ENCODE data around the gene ACP7. TPM values are rescaled to one million over a fixed set of nuclear protein-coding genes. Genes with fewer than 3 reads are reported as not detected.

ACP7 gene
- total and polyA plus RNA-seq, 2 of the 4 experiments (the other 2 are of a cell fraction), result not detected

- Histone ChIP-seq H3K18ac (ENCODE audit: low read depth, low read length) (no peak overlapping the region), H4K5ac (ENCODE audit: low read depth, low read length) (no peak overlapping the region), H2BK120ac (ENCODE audit: low read depth, low read length) (no peak overlapping the region), H2AK5ac (ENCODE audit: low read depth, low read length) (no peak overlapping the region), H3K36me3 (ENCODE audit: control insufficient read depth, insufficient read depth, low read length) (peaks cover 3% of the 10 kb centered on the region; the same call in 1 of the 2 replicates), H2AK9ac (replicated peaks; ENCODE audit: low read depth, low read length, poor library complexity) (no peak overlapping the region), H4K91ac (ENCODE audit: insufficient read depth, low read depth, low read length) (no peak overlapping the region), H3K9ac (ENCODE audit: low read depth, low read length) (no peak overlapping the region), H3K4me2 (ENCODE audit: low read depth, low read length) (no peak overlapping the region), H3K27ac (ENCODE audit: insufficient read depth, low read length) (no peak overlapping the region), H3K56ac (ENCODE audit: extremely low read depth, insufficient read depth, low read length) (no peak overlapping the region), H3K23ac (ENCODE audit: low read depth, low read length) (no peak overlapping the region; the same call in 1 of the 2 replicates), H3K4me1 (ENCODE audit: control insufficient read depth, insufficient read depth, low read length) (peaks cover 2% of the 10 kb centered on the region; the same call in 1 of the 2 replicates), H3K4me3 (ENCODE audit: insufficient read depth, low read depth, low read length) (no peak overlapping the region), H3K9me1 (ENCODE audit: insufficient read depth, low read length) (peaks cover 6% of the 10 kb centered on the region; the same call in 1 of the 2 replicates), H2BK20ac (ENCODE audit: low read depth, low read length) (no peak overlapping the region), H4K20me1 (ENCODE audit: insufficient read depth, low read length) (peaks cover 39% of the 10 kb centered on the region), H2AFZ (replicated peaks; ENCODE audit: low read length, poor library complexity) (no peak overlapping the region), H3K4ac (ENCODE audit: low read depth, low read length) (no peak overlapping the region), H3K27me3 (ENCODE audit: control insufficient read depth, insufficient read depth, low read length) (no peaks in the 10 kb centered on the region), H2BK5ac (ENCODE audit: low read depth, low read length, poor library complexity, severe bottlenecking) (no peak overlapping the region), H4K8ac (ENCODE audit: low read depth in 2 of 2, low read length in 2 of 2) (no peak overlapping the region), H3K14ac (replicated peaks; ENCODE audit: low read depth, low read length) (no peak overlapping the region), H2BK15ac (ENCODE audit: low read depth, low read length) (no peak overlapping the region), H3K79me1 (ENCODE audit: low read depth in 1 of 2, low read length in 2 of 2) (peaks cover 47 to 66% of the 10 kb centered on the region in 2 experiments), H3K9me3 (ENCODE audit: control insufficient read depth, insufficient read depth, low read length) (peaks cover 2% of the 10 kb centered on the region)
- BruUV-seq (replicated peaks), result no TSS peak
- DNase-seq, result no peak
- no peak; the same call in 1 of the 2 replicates for ATAC-seq (ENCODE audit: low read depth)
- WGBS, 2 experiments (ENCODE audit: extremely low coverage in 2 of 2, insufficient read length in 1 of 2), result 89% methylated on average over 5 of the region's 8 CpGs; no CpG with 5 or more reads in 1 of the 2 experiments
- TF ChIP-seq CEBPB (IDR thresholded peaks at IDR 0.05; ENCODE audit: low read depth, low read length) (no peak), CTCF (conservative IDR thresholded peaks at IDR 0.05; ENCODE audit: low read depth, low read length) (no peak), RAD21 (IDR thresholded peaks at IDR 0.05; ENCODE audit: low read length) (no peak), MAFK (IDR thresholded peaks at IDR 0.05; ENCODE audit: low read depth, low read length) (no peak), NFE2L2 (IDR thresholded peaks at IDR 0.05; ENCODE audit: low read depth, low read length) (no peak), RCOR1 (IDR thresholded peaks at IDR 0.05; ENCODE audit: insufficient replicate concordance, low read length) (no peak), BHLHE40 (IDR thresholded peaks at IDR 0.05; ENCODE audit: low read depth, low read length) (no peak), MXI1 (IDR thresholded peaks at IDR 0.05; ENCODE audit: borderline replicate concordance, low read depth, low read length) (no peak), ELK1 (IDR thresholded peaks at IDR 0.05; ENCODE audit: borderline replicate concordance, low read depth, low read length) (no peak), CHD1 (IDR thresholded peaks at IDR 0.05; ENCODE audit: low read depth, low read length) (no peak), FOS (IDR thresholded peaks at IDR 0.05; ENCODE audit: low read depth, low read length) (no peak), POLR2A (IDR thresholded peaks at IDR 0.05; ENCODE audit: low read depth, low read length) (no peak), SMC3 (IDR thresholded peaks at IDR 0.05; ENCODE audit: low read depth, low read length) (no peak), MAZ (IDR thresholded peaks at IDR 0.05; ENCODE audit: borderline replicate concordance, low read depth, low read length) (no peak), RFX5 (IDR thresholded peaks at IDR 0.05; ENCODE audit: low read depth, low read length) (no peak), USF2 (IDR thresholded peaks at IDR 0.05; ENCODE audit: low read depth, low read length) (no peak)
- intact Hi-C loops (cut with micrococcal nuclease) (no loop called here), in situ Hi-C loops (cut with MboI; ENCODE audit: low sequenced_read_pairs) (no loop called here), dilution Hi-C loops (cut with HindIII; ENCODE audit: low sequenced_read_pairs, unreplicated experiment) (no loop called here)
- ChIA-PET POLR2A (ENCODE audit: unreplicated experiment) (no interaction called here), CTCF (interaction anchor here (0.6 kb wide), 1 partner anchor 10 kb away, joined by 4 read pairs; no protein-coding TSS in a partner anchor)
Observed at GRCh38 chr19:39150235-39150634, 66.1 kb downstream of the ACP7 start.
